22Rv1 (cell line): Measurements from ENCODE around the gene ZW10.

Experiments used
- H3K27ac ChIP-seq: fragments of 450-650 bp; 2 replicates; pipeline ENCODE4 v1.5.1; 2017
- CTCF ChIP-seq: fragments of 450-650 bp; IDR thresholded peaks from 2 replicates; pipeline ENCODE4 v1.5.1; 2017; ENCODE audit warnings: mild to moderate bottlenecking
- ZFX ChIP-seq: fragments of 450-650 bp; IDR thresholded peaks from 2 replicates; pipeline ENCODE4 v1.6.1; 2017; ENCODE audit warnings: antibody characterized with exemption, borderline replicate concordance

Gene ZW10

GRCh38 chr11:113697756-113698407 lies 75.6 kb downstream of the ZW10 start:
- H3K27ac ChIP-seq = no peak overlapping the region
- TF ChIP-seq ZFX (no peak), CTCF (no peak)

- TF ChIP-seq CTCF (no peak), ZFX (no peak)
- no peak overlapping the region for H3K27ac ChIP-seq
Observed at GRCh38 chr11:113697111-113697510, 76.4 kb downstream of the ZW10 start.

- no peak for TF ChIP-seq ZFX
- TF ChIP-seq CTCF = no peak
Observed at GRCh38 chr11:113695207-113695606, 78.3 kb downstream of the ZW10 start.

GRCh38 chr11:113694390-113694789 lies 79.1 kb downstream of the ZW10 start:
- TF ChIP-seq CTCF (no peak), ZFX (no peak)
- no peak overlapping the region for H3K27ac ChIP-seq

More at GRCh38 chr11:113695207-113695606, 78.3 kb downstream of the ZW10 start:
- no peak overlapping the region for H3K27ac ChIP-seq

- TF ChIP-seq CTCF = no peak
- no peak for TF ChIP-seq ZFX
- no peak overlapping the region for H3K27ac ChIP-seq
Observed at GRCh38 chr11:113693030-113693429, 80.5 kb downstream of the ZW10 start.

GRCh38 chr11:113690619-113691569 lies 82.6 kb downstream of the ZW10 start:
- TF ChIP-seq CTCF (peak; percentile 73), ZFX (no peak)
- H3K27ac ChIP-seq = no peak overlapping the region
